Astrocyte (in vitro differentiated cells and primary cell): ENCODE data around the gene PGA3. TPM values are rescaled to one million over a fixed set of nuclear protein-coding genes. Genes with fewer than 3 reads are reported as not detected.
"Not testable (repeated sequence)": the region's sequence is repeated elsewhere in the genome, so short reads cannot be mapped to it uniquely, and the experiment has no call there.

ENCODE experiments used
- DNase-seq: peaks from one replicate; pipeline ENCODE4 v3.0.0-alpha.2; 2010; ENCODE audit warnings: low read depth
- FAIRE-seq: peaks from 2 replicates; lab custom pipeline; 2011; peaks lifted over from hg19 to GRCh38; lab: Jason Lieb, UNC
- H2AFZ ChIP-seq: 2 replicates; pipeline ENCODE4 v1.6.0; 2012; ENCODE audit warnings: low read depth, low read length, inconsistent platforms
- H3K27ac ChIP-seq: 2 replicates; pipeline ENCODE4 v1.5.1; 2011; ENCODE audit warnings: low read depth, low read length, inconsistent platforms
- H3K27me3 ChIP-seq: 2 replicates; pipeline ENCODE4 v1.6.0; 2011; ENCODE audit warnings: low read length, inconsistent platforms; ENCODE audit not compliant: insufficient read depth
- H3K36me3 ChIP-seq: 2 replicates; pipeline ENCODE4 v1.5.1; 2011; ENCODE audit warnings: low read length, inconsistent platforms; ENCODE audit not compliant: insufficient read depth
- H3K4me1 ChIP-seq: 2 replicates; pipeline ENCODE4 v1.5.1; 2011; ENCODE audit warnings: low read length, inconsistent platforms; ENCODE audit not compliant: insufficient read depth
- H3K4me2 ChIP-seq: 2 replicates; pipeline ENCODE4 v1.6.0; 2012; ENCODE audit warnings: low read length, inconsistent platforms
- H3K4me3 ChIP-seq: 2 replicates; pipeline ENCODE4 v1.5.1; 2011; ENCODE audit warnings: low read depth, mild to moderate bottlenecking, low read length, inconsistent platforms; ENCODE audit not compliant: insufficient read depth
- H3K79me2 ChIP-seq: 2 replicates; pipeline ENCODE4 v1.6.0; 2012; ENCODE audit warnings: mild to moderate bottlenecking, low read length, inconsistent platforms; ENCODE audit not compliant: insufficient read depth
- H3K9ac ChIP-seq: 2 replicates; pipeline ENCODE4 v1.6.0; 2012; ENCODE audit warnings: mild to moderate bottlenecking, low read length, inconsistent platforms
- H3K9me3 ChIP-seq: 2 replicates; pipeline ENCODE4 v1.5.1; 2012; ENCODE audit warnings: low read depth, mild to moderate bottlenecking, low read length, inconsistent platforms; ENCODE audit not compliant: insufficient read depth
- H4K20me1 ChIP-seq: 2 replicates; pipeline ENCODE4 v1.6.0; 2012; ENCODE audit warnings: low read length, inconsistent platforms; ENCODE audit not compliant: insufficient read depth
- H3K27ac Mint-ChIP-seq: one replicate; pipeline ENCODE4 v1.8.0; 2021; ENCODE audit warnings: mild to moderate bottlenecking, mixed read lengths; ENCODE audit not compliant: unreplicated experiment
- H3K27me3 Mint-ChIP-seq: one replicate; pipeline ENCODE4 v1.8.0; 2021; ENCODE audit warnings: low read depth, mixed read lengths; ENCODE audit not compliant: unreplicated experiment
- H3K36me3 Mint-ChIP-seq: one replicate; pipeline ENCODE4 v1.8.0; 2021; ENCODE audit warnings: low read depth, mixed read lengths; ENCODE audit not compliant: unreplicated experiment
- H3K4me1 Mint-ChIP-seq: one replicate; pipeline ENCODE4 v1.8.0; 2021; ENCODE audit warnings: low read depth, mixed read lengths; ENCODE audit not compliant: unreplicated experiment
- H3K4me3 Mint-ChIP-seq: one replicate; pipeline ENCODE4 v1.8.0; 2021; ENCODE audit warnings: mild to moderate bottlenecking, moderate library complexity, mixed read lengths; ENCODE audit not compliant: unreplicated experiment
- H3K9me3 Mint-ChIP-seq: one replicate; pipeline ENCODE4 v1.8.0; 2021; ENCODE audit warnings: mild to moderate bottlenecking, mixed read lengths; ENCODE audit not compliant: unreplicated experiment
- EZH2 ChIP-seq: IDR thresholded peaks from 2 replicates; pipeline ENCODE4 v1.6.1; 2012; ENCODE audit warnings: mild to moderate bottlenecking, low read length, inconsistent platforms; ENCODE audit not compliant: insufficient read depth
- total RNA-seq: library from RNA; stranded (reverse); gene quantifications from 2 replicates; pipeline ENCODE4 v1.2.1, GENCODE V29; 2021
- TF ChIP-seq, protein P1 (sequence below): IDR thresholded peaks from 2 replicates; pipeline ENCODE4 v1.5.1; 2011; ENCODE audit warnings: low read depth, mild to moderate bottlenecking, inconsistent platforms, low read length, moderate library complexity; ENCODE audit not compliant: insufficient read depth

Gene PGA3
- total RNA-seq, 1 donor from 2014 or later, result 0.43 TPM

DNA sequence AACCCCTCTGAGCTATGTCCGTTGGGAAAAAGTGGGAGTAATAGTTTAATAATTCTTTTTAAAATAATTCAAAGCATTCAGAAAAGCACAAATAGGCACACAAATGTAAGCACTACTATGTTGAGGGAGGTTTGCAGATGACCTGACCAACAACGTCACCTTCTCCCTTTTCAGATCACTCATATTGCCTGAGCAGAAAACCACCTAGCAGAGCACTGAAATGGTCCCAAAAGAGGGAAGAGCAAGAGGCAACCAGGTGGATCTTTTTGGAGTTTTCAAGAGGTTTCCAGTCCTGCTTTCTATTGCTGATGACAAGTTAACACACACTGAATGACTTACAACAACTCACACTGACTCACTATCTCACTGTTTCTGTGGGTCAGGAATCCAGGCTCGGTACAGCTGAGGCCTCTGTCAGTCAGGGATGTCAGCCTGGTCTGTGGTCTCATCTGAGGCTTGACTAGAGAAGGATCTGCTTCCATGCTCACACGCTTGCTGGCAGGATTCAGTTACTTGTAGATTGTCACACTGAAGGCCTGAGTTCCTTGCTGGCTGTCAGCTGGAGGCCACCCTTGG lies 4.3 kb upstream of the PGA3 start:
- Histone ChIP-seq H3K4me3 (no peak overlapping the region), H3K9me3 (no peaks in the 10 kb centered on the region), H3K27ac (no peak overlapping the region), H2AFZ (no peak overlapping the region), H3K4me1 (no peaks in the 10 kb centered on the region), H3K4me2 (no peak overlapping the region), H3K79me2 (no peaks in the 10 kb centered on the region), H3K9ac (no peak overlapping the region), H3K36me3 (no peaks in the 10 kb centered on the region), H4K20me1 (no peaks in the 10 kb centered on the region), H3K27me3 (peaks cover 15% of the 10 kb centered on the region)
- Mint-ChIP-seq H3K27ac (no peak overlapping the region), H3K4me3 (no peak overlapping the region), H3K4me1 (no peaks in the 10 kb centered on the region), H3K36me3 (no peaks in the 10 kb centered on the region), H3K27me3 (peaks cover 48% of the 10 kb centered on the region), H3K9me3 (peaks cover 10% of the 10 kb centered on the region)
- FAIRE-seq (no peak), DNase-seq (no peak)
- TF ChIP-seq, protein P1, sequence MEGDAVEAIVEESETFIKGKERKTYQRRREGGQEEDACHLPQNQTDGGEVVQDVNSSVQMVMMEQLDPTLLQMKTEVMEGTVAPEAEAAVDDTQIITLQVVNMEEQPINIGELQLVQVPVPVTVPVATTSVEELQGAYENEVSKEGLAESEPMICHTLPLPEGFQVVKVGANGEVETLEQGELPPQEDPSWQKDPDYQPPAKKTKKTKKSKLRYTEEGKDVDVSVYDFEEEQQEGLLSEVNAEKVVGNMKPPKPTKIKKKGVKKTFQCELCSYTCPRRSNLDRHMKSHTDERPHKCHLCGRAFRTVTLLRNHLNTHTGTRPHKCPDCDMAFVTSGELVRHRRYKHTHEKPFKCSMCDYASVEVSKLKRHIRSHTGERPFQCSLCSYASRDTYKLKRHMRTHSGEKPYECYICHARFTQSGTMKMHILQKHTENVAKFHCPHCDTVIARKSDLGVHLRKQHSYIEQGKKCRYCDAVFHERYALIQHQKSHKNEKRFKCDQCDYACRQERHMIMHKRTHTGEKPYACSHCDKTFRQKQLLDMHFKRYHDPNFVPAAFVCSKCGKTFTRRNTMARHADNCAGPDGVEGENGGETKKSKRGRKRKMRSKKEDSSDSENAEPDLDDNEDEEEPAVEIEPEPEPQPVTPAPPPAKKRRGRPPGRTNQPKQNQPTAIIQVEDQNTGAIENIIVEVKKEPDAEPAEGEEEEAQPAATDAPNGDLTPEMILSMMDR, result no peak
- no peak for TF ChIP-seq EZH2

DNA sequence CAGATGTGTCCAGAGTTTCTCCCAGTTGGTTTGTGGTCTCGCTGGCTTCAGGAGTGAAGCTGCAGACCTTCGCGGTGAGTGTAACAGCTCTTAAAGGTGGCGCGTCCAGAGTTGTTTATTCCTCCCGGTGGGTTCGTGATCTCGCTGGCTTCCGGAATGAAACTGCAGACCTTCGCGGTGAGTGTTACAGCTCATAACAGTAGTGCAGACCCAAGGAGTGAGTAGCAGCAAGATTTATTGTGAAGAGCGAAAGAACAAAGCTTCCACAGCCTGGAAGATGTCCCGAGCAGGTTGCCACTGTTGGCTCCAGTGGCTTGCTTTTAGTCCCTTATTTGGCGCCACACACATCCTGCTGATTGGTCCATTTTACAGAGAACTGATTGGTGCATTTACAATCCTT lies 1.8 kb upstream of the PGA3 start:
- peaks cover 10% of the 10 kb centered on the region for H3K9me3 Mint-ChIP-seq
- Histone ChIP-seq H3K4me2 (no peak overlapping the region), H3K9ac (no peak overlapping the region), H3K4me3 (no peak overlapping the region), H2AFZ (no peak overlapping the region), H3K27ac (no peak overlapping the region), H4K20me1 (no peaks in the 10 kb centered on the region), H3K4me1 (no peaks in the 10 kb centered on the region), H3K36me3 (no peaks in the 10 kb centered on the region), H3K79me2 (no peaks in the 10 kb centered on the region), H3K9me3 (no peaks in the 10 kb centered on the region), H3K27me3 (peaks cover 10% of the 10 kb centered on the region)
- TF ChIP-seq, protein P1, result no peak
- TF ChIP-seq EZH2, result no peak
- H3K27ac Mint-ChIP-seq, result no peak overlapping the region
- FAIRE-seq (no peak), DNase-seq (no peak)
- no peaks in the 10 kb centered on the region for H3K4me1 Mint-ChIP-seq
- no peaks in the 10 kb centered on the region for H3K36me3 Mint-ChIP-seq
- H3K27me3 Mint-ChIP-seq, result peaks cover 43% of the 10 kb centered on the region
- no peak overlapping the region for H3K4me3 Mint-ChIP-seq

DNA sequence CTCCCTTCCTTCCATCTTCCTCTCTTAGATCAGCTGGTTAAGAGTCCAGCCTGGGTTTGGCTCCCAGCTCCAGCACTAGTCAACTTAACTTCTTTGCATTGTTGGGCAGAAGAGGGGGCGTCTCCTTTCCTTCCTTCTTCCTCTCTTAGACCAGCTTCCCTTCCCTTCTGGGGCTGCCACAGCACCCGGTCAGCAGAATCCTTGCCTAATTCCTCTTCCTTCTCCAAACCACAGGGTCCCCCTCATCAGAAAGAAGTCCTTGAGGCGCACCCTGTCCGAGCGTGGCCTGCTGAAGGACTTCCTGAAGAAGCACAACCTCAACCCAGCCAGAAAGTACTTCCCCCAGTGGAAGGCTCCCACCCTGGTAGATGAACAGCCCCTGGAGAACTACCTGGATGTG lies 558 bp downstream of the PGA3 start:
- FAIRE-seq, H3K4me1 Mint-ChIP-seq: not testable (repeated sequence)

DNA sequence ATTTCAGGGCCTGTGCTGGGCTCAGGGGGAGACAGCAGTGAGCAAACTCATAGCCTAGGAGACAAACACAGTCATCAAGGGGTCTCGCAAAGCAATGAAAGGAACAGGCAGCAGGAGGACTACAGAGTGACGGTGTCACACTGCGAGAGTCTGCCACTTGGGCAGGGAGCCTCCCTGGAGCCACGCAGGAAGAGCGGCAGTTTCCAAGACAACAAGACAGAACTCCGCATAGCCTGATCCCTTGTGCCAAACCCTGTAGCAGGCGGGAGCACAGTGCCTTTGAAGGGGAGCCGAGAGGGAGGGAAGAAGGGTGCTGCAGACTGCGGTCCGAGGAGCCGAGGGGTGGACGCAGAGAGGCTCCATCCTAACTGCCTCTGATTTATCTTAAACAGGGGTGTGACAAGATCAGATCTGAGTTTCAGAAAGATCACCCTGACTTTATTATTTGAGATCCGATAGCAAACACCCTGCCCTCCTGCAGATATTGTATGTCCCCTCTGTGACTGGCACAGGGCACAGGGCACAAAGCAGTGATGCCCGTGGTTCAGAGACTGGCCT lies 1.3 kb downstream of the PGA3 start:
- not testable (repeated sequence) for H3K9me3 ChIP-seq, H3K36me3 Mint-ChIP-seq, H3K36me3 ChIP-seq, H3K4me2 ChIP-seq, H3K27me3 ChIP-seq, H2AFZ ChIP-seq, FAIRE-seq, DNase-seq, H3K4me3 ChIP-seq, H3K27ac ChIP-seq, H3K4me3 Mint-ChIP-seq, H3K79me2 ChIP-seq, H3K4me1 Mint-ChIP-seq, H3K9me3 Mint-ChIP-seq, H3K9ac ChIP-seq, H3K27ac Mint-ChIP-seq, H3K4me1 ChIP-seq, H4K20me1 ChIP-seq
- H3K27me3 Mint-ChIP-seq, result peaks cover 41% of the 10 kb centered on the region

More for the DNA sequence above, 558 bp downstream of the PGA3 start:
- H3K27ac Mint-ChIP-seq, H3K79me2 ChIP-seq, H3K4me3 ChIP-seq, H3K4me2 ChIP-seq, H3K36me3 Mint-ChIP-seq, H3K9me3 ChIP-seq, DNase-seq, H3K4me3 Mint-ChIP-seq, H3K9ac ChIP-seq, H4K20me1 ChIP-seq, H2AFZ ChIP-seq, H3K27ac ChIP-seq, H3K27me3 ChIP-seq, H3K36me3 ChIP-seq, H3K9me3 Mint-ChIP-seq, H3K4me1 ChIP-seq: not testable (repeated sequence)
- peaks cover 43% of the 10 kb centered on the region for H3K27me3 Mint-ChIP-seq
